HG03354 (cell line): ENCODE measurements around the gene MLLT3.
A peak's percentile ranks its signal among the peaks of the same experiment; 100 is the strongest.
"Not testable (repeated sequence)": the region's sequence is repeated elsewhere in the genome, so short reads cannot be mapped to it uniquely, and the experiment has no call there.

Source experiments
- ATAC-seq: cut with Tn5 transposase; IDR thresholded peaks from one replicate; pipeline ENCODE4 v1.9.1; 2021; ENCODE audit warnings: mild to moderate bottlenecking; ENCODE audit not compliant: unreplicated experiment, poor library complexity, severe bottlenecking

The MLLT3 gene

DNA sequence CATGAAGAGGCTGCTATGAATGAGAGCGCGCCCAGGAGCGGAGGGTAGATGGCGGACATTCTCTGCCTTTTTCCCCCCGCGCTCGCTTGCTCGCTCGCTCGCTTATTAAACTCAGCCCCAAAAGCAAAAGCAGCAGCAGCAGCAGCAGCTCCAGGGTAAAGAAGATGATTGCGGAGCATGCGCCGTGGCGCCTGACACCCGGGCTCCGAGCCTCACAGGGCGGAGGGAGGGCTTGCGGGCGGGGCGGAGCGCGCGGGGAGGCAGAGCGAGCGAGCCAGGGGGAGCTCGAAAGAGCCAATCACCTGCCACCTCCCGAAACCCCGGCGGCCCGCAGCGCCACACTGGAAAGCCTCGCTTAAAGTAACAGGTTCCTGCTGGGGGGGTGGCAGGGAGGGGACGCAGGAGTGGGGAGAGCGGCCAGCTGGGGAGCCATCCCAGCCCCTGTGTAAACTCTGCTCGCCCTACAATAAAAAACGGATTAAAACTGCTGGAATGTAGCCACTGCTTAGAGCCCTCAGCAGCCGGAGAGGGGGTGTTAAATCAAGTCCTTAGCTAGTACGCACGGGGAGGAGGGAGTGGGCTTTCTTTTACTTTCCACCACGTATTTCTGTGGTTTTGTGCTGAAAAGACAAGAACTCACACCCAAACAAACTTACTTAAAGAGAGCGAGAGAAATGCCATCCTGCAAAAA lies at the start of gene MLLT3:
Gene MLLT3, minus strand, starts transcription at position 170 of the 691 bp plus-strand sequence.
- ATAC-seq = peak; percentile 79

DNA sequence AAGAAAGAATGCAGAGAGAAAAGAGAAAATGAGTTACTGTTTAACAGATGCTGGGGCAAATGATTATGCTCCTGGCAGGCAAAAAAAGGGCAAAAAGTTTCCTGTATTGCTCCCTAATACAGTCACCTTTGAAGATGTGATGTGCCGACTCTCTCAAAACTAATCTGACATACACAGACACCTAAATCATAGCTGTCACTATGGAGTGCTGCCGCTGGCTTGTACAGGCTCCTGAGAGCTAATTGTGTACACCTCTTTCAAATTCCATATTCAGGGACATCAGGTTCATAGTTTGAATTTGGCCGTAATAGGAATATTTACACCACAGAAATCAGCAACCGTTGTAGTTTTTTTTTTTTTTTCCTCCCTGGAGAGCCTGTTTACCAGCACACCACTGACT lies 49.3 kb upstream of the MLLT3 start:
- no peak for ATAC-seq

DNA sequence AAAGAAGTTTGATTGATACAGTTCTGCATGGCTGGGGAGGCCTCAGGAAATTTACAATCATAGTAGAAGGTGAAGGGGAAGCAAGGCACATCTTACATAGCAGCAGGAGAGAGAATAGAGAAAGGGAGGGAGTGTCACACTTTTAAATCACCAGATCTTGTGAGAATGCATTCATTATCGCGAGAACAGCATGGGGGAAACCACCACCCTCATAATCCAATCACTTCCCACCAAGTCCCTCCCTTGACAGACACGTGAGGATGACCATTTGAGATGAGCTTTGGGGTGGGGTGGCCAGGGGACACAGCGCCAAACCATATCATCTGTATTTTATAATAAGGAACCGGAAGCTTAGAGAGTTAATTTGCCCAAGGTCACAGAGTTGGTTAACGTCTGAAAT lies 48.1 kb upstream of the MLLT3 start:
- no peak for ATAC-seq

DNA sequence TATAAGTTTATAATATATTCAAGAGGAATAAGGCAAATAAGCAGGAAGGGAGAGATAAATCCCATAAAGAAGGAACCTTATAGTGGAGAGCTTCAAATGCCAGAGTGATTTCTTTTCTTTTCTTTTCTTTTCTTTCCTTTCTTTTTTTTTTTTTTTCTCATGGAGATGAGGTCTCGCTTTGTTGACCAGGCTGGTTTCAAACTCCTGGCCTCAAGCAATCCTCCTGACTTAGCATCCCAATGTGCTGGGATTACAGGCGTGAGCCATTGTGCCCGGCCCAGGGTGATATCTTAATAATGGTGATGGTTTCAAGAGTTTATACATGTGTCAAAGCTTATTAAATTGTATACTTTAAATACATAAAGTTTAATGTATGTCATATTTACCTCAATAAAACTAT lies 42.2 kb upstream of the MLLT3 start:
- no peak for ATAC-seq

DNA sequence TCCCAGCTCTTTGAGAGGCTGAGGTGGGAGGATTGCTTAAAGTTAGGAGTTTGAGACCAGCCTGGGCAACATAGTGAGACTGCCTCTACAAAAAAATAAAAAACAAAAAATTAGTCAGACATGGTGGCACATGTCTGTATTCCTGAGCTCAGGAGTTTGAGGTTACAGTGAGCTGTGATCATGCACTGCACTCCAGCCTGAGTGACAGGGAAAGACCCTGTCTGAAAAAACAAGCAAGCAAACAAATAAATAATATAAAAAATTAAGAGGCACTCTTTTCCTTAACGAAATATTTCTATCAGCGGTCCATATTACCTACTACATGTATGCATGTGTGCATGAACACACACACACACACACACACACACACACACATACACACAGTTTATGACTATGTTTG lies 40.8 kb upstream of the MLLT3 start:
- ATAC-seq = no peak

DNA sequence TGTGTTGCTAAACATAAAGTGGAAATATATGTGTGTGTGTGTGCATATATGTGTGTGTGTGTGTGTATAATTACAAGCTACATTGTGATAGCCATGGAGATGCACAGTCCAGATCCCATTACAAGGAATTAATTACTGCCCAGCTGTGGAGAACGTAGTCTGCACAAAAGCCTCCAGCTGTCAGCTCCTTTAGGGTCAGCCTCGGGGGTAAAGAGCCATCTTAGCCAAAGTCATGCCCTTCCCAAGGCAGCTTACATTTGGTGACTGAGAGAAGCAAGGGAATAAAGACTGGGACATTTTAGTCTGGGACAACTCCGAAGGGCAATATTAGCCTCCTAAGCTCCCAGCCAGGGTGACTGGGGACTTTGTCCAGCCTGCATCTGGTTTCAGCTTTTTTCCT lies 39.9 kb upstream of the MLLT3 start:
- no peak for ATAC-seq

DNA sequence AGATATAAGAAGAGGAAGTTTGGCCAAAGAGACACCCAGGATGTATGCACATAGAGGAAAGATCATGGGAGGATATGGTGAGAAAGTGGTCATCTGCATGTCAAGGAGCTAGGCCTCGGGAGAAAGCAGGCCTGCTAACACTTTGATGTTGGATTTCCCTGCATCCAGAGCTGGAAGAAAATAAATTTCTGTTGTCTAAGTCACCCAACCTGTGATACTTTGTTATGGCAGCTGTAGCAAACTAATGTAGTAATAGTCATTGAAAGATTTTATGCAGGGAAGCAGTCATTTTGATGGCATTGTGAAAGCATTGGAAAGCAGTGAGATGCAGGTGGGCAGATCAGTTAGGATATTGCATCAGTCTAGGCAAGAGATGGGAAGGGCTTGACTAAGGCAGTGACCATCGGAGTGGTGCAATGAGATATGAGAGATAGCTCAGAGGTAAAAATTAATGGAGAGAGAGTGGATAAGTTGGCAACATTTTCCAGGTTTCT lies 37.2 kb upstream of the MLLT3 start:
- ATAC-seq = no peak

DNA sequence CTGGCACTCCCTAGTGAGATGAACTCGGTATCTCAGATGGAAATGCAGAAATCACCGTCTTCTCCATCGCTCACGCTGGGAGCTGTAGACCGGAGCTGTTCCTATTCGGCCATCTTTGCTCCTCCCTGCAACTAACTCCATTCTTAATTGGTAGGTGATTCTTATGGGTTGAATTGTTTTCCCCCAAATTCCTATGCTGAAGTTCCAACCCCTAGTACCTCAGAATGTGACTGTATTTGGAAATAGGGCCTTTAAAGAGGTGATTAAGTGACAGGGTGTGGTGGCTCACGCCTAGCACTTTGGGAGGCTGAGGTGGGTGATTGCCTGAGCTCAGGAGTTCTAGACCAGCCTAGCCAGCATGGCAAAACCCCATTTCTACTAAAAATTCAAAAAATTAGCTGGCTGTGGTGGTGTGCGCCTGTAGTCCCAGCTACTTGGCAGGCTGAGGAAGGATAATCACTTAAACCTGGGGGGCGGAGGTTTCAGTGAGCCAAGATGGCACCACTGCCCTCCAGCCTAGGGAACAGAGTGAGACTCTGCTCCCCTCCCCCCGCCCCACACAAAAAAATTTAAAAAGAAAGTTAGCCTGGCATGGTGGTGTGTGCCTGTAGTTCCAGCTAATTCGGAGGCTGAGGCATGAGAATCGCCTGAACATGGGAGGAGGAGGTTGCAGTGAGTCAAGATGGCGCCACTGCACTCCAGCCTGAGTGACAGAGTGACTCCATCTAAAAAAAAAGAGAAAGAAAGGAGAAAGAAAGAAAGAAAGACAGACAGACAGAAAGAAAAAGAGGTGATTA lies 36.6 kb upstream of the MLLT3 start:
- ATAC-seq = no peak

DNA sequence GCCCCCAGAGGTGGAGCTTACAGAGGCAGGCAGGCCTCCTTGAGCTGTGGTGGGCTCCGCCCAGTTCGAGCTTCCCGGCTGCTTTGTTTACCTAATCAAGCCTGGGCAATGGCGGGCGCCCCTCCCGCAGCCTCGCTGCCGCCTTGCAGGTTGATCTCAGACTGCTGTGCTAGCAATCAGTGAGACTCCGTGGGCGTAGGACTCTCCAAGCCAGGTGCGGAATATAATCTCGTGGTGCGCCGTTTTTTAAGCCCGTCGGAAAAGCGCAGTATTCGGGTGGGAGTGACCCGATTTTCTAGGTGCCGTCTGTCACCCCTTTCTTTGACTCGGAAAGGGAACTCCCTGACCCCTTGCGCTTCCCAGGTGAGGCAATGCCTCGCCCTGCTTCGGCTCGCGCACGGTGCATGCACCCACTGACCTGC lies 36.0 kb upstream of the MLLT3 start:
- ATAC-seq = not testable (repeated sequence)

DNA sequence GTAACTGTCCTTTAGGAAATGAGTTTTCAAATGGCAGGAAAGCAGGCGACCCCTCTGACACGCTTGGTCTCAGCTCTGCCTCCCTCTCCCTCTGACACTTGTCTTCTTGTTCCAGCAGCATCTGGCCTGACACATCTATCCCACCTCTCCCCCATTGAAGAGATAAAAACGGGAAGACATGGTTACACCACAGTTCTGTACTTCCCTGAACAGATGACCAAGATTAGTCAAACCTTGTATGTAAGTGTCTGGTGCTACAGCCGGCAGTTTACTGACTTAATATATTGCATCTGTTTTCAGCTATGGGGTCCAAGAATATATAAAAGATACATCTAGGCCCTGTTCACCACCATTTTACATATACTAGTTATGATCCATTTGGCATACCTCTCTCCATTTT lies 29.6 kb upstream of the MLLT3 start:
- no peak for ATAC-seq

DNA sequence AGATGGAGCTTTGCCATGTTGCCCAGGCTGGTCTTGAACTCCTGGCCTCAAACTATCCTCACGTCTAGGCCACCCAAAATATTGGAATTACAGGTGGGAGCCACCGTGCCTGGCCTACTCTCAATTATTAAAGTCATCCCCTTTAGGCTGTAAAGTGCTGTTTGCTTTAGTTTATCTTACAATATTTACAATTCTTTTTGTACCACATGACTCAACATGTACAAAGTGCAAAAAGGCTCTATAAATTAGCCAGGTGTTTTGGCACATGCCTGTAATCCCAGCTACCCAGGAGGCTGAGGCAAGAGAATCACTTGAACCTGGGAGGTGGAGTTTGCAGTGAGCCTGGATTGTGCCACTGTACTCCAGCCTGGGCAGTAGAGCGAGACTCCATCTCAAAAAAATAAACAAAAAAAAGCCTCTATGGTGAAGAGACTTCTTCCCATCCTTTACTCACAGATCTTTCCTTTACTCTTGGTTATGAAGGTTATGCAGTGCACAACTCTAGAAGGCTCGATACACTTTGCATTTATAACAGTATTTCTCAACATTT lies 28.5 kb upstream of the MLLT3 start:
- ATAC-seq = no peak

DNA sequence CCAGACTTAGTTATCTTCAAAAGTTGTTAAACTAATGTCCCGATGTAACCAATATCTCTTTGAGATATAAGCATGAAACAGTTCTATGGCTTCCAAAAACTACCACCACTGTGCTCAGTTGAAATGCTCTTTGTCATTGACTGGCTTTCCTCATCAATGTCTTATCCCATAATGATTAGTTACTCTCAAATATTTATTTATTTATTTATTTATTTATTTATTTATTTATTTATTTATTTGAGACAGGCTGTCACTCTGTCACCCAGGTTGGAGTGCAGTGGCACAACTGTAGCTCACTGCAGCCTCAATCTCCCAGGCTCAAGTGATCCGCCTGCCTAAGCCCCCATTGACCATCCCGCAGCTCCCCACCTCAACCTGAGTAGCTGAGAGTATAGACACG lies 28.0 kb upstream of the MLLT3 start:
- ATAC-seq = no peak

DNA sequence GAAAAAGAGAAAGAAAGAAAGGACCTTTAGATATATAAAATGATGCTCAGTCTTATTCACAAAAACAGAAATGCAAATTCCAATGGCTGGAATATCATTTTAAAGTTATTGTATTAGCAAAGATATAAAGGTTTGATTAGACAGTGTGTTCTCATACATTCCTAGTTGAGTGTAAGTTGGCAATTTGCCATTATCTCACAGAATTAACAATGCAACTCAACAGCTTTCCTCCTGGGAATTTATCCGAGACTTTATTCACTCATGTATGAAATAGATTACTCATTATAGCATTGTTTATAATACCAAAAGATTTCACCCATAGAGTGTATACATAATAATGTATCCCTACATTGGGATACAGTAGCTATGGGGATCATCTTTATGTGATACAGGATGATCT lies 27.1 kb upstream of the MLLT3 start:
- no peak for ATAC-seq

DNA sequence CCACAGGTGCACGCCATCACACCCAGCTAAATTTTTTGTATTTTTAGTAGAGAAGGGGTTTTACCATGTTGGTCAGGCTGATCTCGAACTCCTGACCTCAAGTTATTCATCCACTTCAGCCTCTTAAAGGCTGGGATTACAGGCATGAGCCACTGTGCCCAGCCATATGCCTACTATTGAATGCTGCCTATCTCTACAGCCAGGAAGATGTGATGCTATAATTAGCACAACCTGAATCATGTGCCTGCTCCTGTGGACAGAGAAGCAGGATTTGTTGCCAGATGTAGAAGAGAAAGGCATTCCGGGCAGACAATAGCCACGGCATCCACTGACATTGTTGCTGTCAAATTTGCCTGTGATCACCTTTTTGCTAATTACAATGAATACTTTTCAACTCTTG lies 24.4 kb upstream of the MLLT3 start:
- no peak for ATAC-seq

DNA sequence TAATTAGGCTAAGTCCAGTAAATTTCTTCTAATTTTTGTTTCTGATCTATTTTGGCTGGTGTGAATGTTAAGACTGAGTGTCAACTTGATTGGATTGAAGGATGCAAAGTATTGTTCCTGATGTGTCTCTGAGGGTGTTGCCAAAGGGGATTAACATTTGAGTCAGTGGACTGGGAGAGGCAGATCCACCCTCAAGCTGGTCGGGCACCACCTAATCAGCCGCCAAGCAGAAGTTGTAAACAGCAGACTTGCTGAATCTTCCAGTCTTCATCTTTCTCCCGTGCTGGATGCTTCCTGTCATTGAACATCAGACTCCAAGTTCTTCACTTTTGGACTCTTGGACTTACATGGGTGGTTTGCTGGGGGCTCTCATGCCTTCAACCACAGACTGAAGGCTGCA lies 21.4 kb upstream of the MLLT3 start:
- ATAC-seq = no peak

DNA sequence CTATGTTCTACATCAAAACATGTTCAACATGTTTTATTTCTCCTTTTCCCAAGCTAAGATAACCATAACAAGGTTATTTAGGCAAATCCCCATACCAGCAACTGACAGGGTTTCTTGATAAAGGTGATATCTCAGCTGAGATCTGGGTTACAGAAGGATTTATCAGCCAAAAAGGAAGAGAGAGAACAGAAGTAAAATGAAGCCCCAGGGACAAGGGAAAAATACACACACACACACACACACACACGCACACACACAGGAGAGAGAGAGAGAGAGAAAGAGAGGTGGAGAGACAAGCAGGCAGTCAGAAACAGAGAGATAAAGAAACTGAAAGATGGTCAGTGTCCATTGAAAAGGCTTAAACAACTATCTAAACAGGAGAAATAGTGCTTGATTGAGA lies 19.7 kb upstream of the MLLT3 start:
- ATAC-seq = no peak

DNA sequence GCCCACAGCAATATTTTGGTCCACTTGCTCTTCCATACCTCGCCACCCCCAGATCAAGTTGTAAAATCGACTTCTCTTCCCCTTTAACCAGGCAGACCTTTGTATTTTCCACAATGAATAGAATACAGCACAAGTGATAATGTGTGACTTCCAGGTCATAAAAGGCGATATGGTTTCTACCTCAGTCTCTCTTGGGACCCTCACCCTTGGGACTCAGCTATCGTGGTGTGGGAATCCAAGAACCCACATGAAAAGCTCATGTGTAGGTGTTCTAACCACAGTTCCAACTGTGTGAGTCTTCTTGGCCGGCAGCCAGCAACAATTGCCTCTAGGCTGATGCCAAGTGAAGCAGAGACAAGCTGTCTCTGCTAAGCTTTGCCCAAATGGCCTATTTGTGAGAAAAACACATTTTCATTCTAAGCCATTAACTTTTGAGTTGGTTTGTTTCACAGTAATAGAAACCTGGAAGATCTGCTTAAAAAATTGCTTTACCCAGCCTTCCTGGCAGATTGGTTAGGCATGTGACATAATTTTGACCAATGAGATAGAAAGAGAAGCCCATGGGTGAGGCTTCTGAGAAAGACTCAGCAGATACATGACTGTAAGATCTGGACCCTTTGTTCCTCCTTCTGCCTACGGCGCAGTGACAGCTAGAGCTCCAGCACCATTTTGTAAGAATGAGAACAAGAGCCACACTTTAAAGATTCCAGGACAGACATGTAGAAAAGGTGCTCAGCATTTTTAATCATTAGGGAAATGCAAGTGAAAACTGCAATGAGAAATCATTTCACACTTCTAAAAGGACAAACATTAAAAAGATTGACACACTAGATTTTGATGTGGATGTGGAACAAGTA lies 18.3 kb upstream of the MLLT3 start:
- ATAC-seq = peak; percentile 90

DNA sequence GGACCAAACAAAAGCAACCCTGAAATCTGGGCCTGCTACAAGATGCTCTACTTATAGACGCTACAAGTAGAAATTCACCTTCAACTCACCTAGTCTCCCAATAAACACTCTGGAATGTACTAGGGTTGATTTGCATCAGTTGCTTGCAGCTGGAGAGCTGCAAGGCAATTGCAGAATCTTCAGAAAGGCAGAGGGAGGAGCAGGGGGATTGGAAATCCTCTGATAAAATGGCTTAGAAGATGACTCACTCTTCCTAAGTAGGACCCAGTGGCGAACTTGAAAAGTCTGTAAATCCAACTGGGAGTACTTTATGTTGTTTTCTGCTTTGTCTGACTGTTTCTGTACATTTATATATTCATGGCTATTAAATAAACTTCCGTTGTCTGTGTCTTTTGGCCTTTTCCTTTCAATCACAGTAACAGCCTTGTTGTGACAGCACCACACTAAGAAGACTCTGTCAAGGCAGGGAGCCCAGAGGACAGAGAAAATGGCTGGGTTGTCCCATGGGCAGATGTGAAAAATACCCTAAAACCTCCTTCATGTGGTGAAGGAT lies 14.7 kb upstream of the MLLT3 start:
- ATAC-seq = no peak

DNA sequence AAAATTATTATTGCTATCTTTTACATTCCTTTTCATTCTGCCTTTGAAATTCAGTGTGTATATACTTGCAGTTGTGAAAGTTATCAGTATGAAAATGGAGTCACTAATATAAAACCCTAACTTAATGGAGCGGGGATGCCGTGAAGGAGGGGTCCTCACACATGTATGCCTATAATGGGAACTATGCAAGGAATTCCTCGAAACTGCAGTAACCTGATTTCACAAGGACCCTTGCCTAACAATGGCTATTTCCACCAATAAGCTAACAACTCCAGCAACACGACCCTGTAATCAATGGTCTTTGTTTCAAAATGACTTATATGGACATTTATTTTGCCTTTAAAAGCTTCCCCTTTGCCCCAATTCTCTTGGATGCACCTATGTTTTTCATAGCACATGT lies 12.6 kb upstream of the MLLT3 start:
- no peak for ATAC-seq

DNA sequence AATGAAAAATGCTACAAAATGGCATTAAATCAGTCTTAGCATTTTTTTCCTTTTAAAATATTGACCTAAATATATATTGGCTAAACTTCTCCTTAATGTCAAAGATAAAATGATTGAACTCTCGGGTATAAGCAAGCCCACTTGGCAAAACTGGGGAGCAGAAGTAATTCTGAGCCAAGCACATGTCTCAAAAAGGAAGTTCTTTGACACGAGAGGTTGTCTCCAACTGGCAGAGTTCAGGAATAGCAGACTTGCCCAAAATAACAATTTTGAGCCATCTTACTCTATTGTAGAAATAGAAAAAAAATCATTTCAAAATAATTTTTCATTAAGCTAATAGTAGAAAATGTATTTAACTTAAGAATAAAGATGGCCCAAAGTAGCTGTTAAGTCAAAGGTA lies 10.4 kb upstream of the MLLT3 start:
- ATAC-seq = no peak
